Hepatocyte (in vitro differentiated cells): ENCODE measurements around the gene MMP19. TPM values are rescaled to one million over a fixed set of nuclear protein-coding genes. Genes with fewer than 3 reads are reported as not detected.

Source experiments
- DNase-seq: peaks from one replicate; pipeline ENCODE4 v3.0.0-alpha.2; 2016; ENCODE audit warnings: low spot score
- H2AFZ ChIP-seq: fragments of 200-600 bp; sonication (generic); 2 replicates; pipeline ENCODE4 v1.6.0; 2016; ENCODE audit warnings: antibody characterized with exemption, mild to moderate bottlenecking
- H3K27ac ChIP-seq: fragments of 200-600 bp; sonication (generic); 2 replicates; pipeline ENCODE4 v1.5.1; 2016; ENCODE audit warnings: mild to moderate bottlenecking
- H3K27me3 ChIP-seq: fragments of 200-600 bp; sonication (generic); 2 replicates; pipeline ENCODE4 v1.6.1; 2016
- H3K36me3 ChIP-seq: fragments of 200-600 bp; sonication (generic); replicated peaks from 2 replicates; pipeline ENCODE4 v1.5.1; 2016; ENCODE audit warnings: low read depth; ENCODE audit not compliant: insufficient read depth
- H3K4me1 ChIP-seq: fragments of 200-600 bp; sonication (generic); 2 replicates; pipeline ENCODE4 v1.5.1; 2016; ENCODE audit warnings: mild to moderate bottlenecking, moderate library complexity; ENCODE audit not compliant: insufficient read depth
- H3K4me2 ChIP-seq: fragments of 200-600 bp; sonication (generic); 2 replicates; pipeline ENCODE4 v1.6.0; 2016
- H3K4me3 ChIP-seq: fragments of 200-600 bp; sonication (generic); 2 replicates; pipeline ENCODE4 v1.5.1; 2016; ENCODE audit warnings: mild to moderate bottlenecking
- H3K79me2 ChIP-seq: fragments of 200-600 bp; sonication (generic); 2 replicates; pipeline ENCODE4 v1.6.0; 2017; ENCODE audit warnings: mild to moderate bottlenecking
- H3K9me2 ChIP-seq: fragments of 200-600 bp; sonication (generic); replicated peaks from 2 replicates; pipeline ENCODE4 v1.6.0; 2017; ENCODE audit warnings: mild to moderate bottlenecking; ENCODE audit not compliant: insufficient read depth
- H3K9me3 ChIP-seq: fragments of 200-600 bp; sonication (generic); 2 replicates; pipeline ENCODE4 v1.5.1; 2016; ENCODE audit warnings: low read depth, mild to moderate bottlenecking
- H4K20me1 ChIP-seq: fragments of 200-600 bp; sonication (generic); 2 replicates; pipeline ENCODE4 v1.6.0; 2016; ENCODE audit warnings: mild to moderate bottlenecking; ENCODE audit not compliant: insufficient read depth, poor library complexity, severe bottlenecking
- CTCF ChIP-seq: fragments of 200-600 bp; sonication (generic); IDR thresholded peaks from 2 replicates; pipeline ENCODE4 v1.5.1; 2016; ENCODE audit warnings: antibody characterized with exemption, mild to moderate bottlenecking; ENCODE audit not compliant: poor library complexity
- EZH2 ChIP-seq: fragments of 200-600 bp; sonication (generic); IDR thresholded peaks from 2 replicates; pipeline ENCODE4 v1.6.1; 2016; ENCODE audit warnings: antibody characterized with exemption, mild to moderate bottlenecking, borderline replicate concordance
- EZH2phosphoT487 ChIP-seq: fragments of 200-600 bp; sonication (generic); IDR thresholded peaks from one replicate; pipeline ENCODE4 v1.6.1; 2018; ENCODE audit warnings: antibody characterized with exemption, mild to moderate bottlenecking, low read depth, moderate library complexity; ENCODE audit not compliant: unreplicated experiment, severe bottlenecking
- WGBS: methylation state at CpG from one replicate; pipeline ENCODE4 v1.1.6; 2016; ENCODE audit warnings: low lambda C conversion rate; ENCODE audit errors: missing lambda C conversion rate; 5-methylcytosine and 5-hydroxymethylcytosine counted together
- polyA plus RNA-seq: library from polyadenylated mRNA; unstranded; fragments of >200 nt; fragmentation: Nextera tagmentation; extraction: Ambion mirVana; gene quantifications from 2 replicates; pipeline ENCODE4 v1.2.1, GENCODE V29; 2016
- total RNA-seq: library from RNA; depleted of rRNA; stranded (reverse); fragments of >200 nt; gene quantifications from 2 replicates; pipeline ENCODE4 v1.2.3, GENCODE V29; 2014

The MMP19 gene
- total and polyA plus RNA-seq, 2 experiments from 2014 or later, result 6.4 to 10.8 TPM

- H3K9me3 ChIP-seq, result no peaks in the 10 kb centered on the region
- H3K27ac ChIP-seq, result peak overlapping the region; percentile 99
- H2AFZ ChIP-seq, result peak overlapping the region; percentile 69
- peaks cover 21% of the 10 kb centered on the region for H3K4me1 ChIP-seq
- peak overlapping the region; percentile 95 for H3K4me2 ChIP-seq
- TF ChIP-seq EZH2phosphoT487, result no peak
- H3K27me3 ChIP-seq, result no peaks in the 10 kb centered on the region
- H3K9me2 ChIP-seq, result no peaks in the 10 kb centered on the region
- no peaks in the 10 kb centered on the region for H4K20me1 ChIP-seq
- peaks cover 56% of the 10 kb centered on the region for H3K79me2 ChIP-seq
- peak overlapping the region; percentile 32 for H3K4me3 ChIP-seq
- no peaks in the 10 kb centered on the region for H3K36me3 ChIP-seq
- peak; percentile 63 for DNase-seq
- WGBS, result 2% methylated on average over 30 of the region's 37 CpGs
These were observed 12.7 kb downstream of the MMP19 start for GRCh38 chr12:55829967-55830600.

- H3K9me2 ChIP-seq, result no peaks in the 10 kb centered on the region
- no peaks in the 10 kb centered on the region for H3K27me3 ChIP-seq
- peaks cover 21% of the 10 kb centered on the region for H3K4me1 ChIP-seq
- 92% methylated on average over 5 of the region's 5 CpGs for WGBS
- peak overlapping the region; percentile 79 for H3K27ac ChIP-seq
- no peaks in the 10 kb centered on the region for H3K9me3 ChIP-seq
- no peaks in the 10 kb centered on the region for H4K20me1 ChIP-seq
- H3K4me2 ChIP-seq, result peak overlapping the region; percentile 76
- TF ChIP-seq EZH2phosphoT487, result no peak
- TF ChIP-seq CTCF, result no peak
- no peak for TF ChIP-seq EZH2
- H2AFZ ChIP-seq, result no peak overlapping the region
- no peaks in the 10 kb centered on the region for H3K36me3 ChIP-seq
- DNase-seq, result no peak
- H3K4me3 ChIP-seq, result peak overlapping the region; percentile 53
- H3K79me2 ChIP-seq, result peaks cover 60% of the 10 kb centered on the region
These were observed 14.4 kb downstream of the MMP19 start for GRCh38 chr12:55828357-55828756.

GRCh38 chr12:55827806-55828205 is 14.9 kb downstream of the MMP19 start:
- Histone ChIP-seq H3K9me2 (no peaks in the 10 kb centered on the region), H3K36me3 (no peaks in the 10 kb centered on the region), H3K9me3 (no peaks in the 10 kb centered on the region), H3K4me1 (peaks cover 21% of the 10 kb centered on the region), H4K20me1 (no peaks in the 10 kb centered on the region), H3K27me3 (no peaks in the 10 kb centered on the region), H3K4me2 (peak overlapping the region; percentile 76), H3K79me2 (peaks cover 60% of the 10 kb centered on the region), H3K4me3 (no peak overlapping the region), H3K27ac (no peak overlapping the region), H2AFZ (no peak overlapping the region)
- WGBS, result 91% methylated on average over 15 of the region's 15 CpGs
- TF ChIP-seq EZH2phosphoT487 (no peak), CTCF (no peak), EZH2 (no peak)
- no peak for DNase-seq

GRCh38 chr12:55824726-55825125 is 18.0 kb downstream of the MMP19 start:
- 94% methylated on average over 5 of the region's 5 CpGs for WGBS
- no peak for DNase-seq
- H4K20me1 ChIP-seq, result no peaks in the 10 kb centered on the region
- no peaks in the 10 kb centered on the region for H3K9me3 ChIP-seq
- no peak overlapping the region for H2AFZ ChIP-seq
- H3K27me3 ChIP-seq, result no peaks in the 10 kb centered on the region
- peaks cover 14% of the 10 kb centered on the region for H3K4me1 ChIP-seq
- peaks cover 47% of the 10 kb centered on the region for H3K79me2 ChIP-seq
- H3K4me3 ChIP-seq, result no peak overlapping the region
- H3K9me2 ChIP-seq, result no peaks in the 10 kb centered on the region
- no peaks in the 10 kb centered on the region for H3K36me3 ChIP-seq
- no peak overlapping the region for H3K27ac ChIP-seq
- TF ChIP-seq EZH2phosphoT487, result no peak
- no peak for TF ChIP-seq CTCF
- TF ChIP-seq EZH2, result no peak
- peak overlapping the region; percentile 29 for H3K4me2 ChIP-seq
